Endothelial cell (in vitro differentiated cells): ENCODE data around the gene C16orf89. TPM values are rescaled to one million over a fixed set of nuclear protein-coding genes. Genes with fewer than 3 reads are reported as not detected.

Experiments used
- total RNA-seq: library from RNA; stranded (reverse); fragmentation: NEBNext Ultra II Directional; extraction: Animal tissue kit (Norgen Biotek cat#: 25700); gene quantifications from one replicate; pipeline ENCODE4 v1.2.1, GENCODE V29; 2021; ENCODE audit not compliant: unreplicated experiment

C16orf89 gene
- total RNA-seq, 1 donor from 2014 or later, result not detected

Other genes starting within 250 kb of the C16orf89 start
- 111 TPM for gene GLYR1, start 218.7 kb downstream of the C16orf89 start, total RNA-seq
- 36.4 TPM for gene UBN1, start 218.5 kb downstream of the C16orf89 start, total RNA-seq
- 1.1 TPM for gene PPL, start 128.8 kb downstream of the C16orf89 start, total RNA-seq
- 0.05 TPM for gene SEC14L5, start 107.6 kb downstream of the C16orf89 start, total RNA-seq
- 10.2 TPM for gene NAGPA, start 32.0 kb downstream of the C16orf89 start, total RNA-seq
- 21.0 TPM for gene ALG1, start 5.9 kb upstream of the C16orf89 start, total RNA-seq
- gene EEF2KMT, start 31.8 kb upstream of the C16orf89 start, total RNA-seq, result 6.7 TPM